Subcutaneous adipose tissue (tissue), 4 donors: Measurements from ENCODE around the gene ATG3. TPM values are rescaled to one million over a fixed set of nuclear protein-coding genes. Genes with fewer than 3 reads are reported as not detected.

Experiments used
- CTCF ChIP-seq: fragments of 450-650 bp; IDR thresholded peaks from one replicate; pipeline ENCODE4 v1.5.1; 2016; ENCODE audit warnings: low read depth, mild to moderate bottlenecking, control low read depth, antibody characterized with exemption, moderate library complexity
- total RNA-seq, 4 donors: library from RNA; depleted of rRNA; stranded (reverse); fragments of >200 nt; gene quantifications; one replicate each; pipeline ENCODE4 v1.1.0, GENCODE V29; 2016

Gene ATG3
- 10 to 100 TPM; 53.9 to 79.3 (median 70.3) TPM for total RNA-seq

- TF ChIP-seq CTCF, result no peak
Measured at GRCh38 chr3:112561734-112562529, at the start of gene ATG3, which contains the start of gene SLC35A5. ATG3 (minus strand) TSS chr3:112561962; CDS start chr3:112561528, 434 bp downstream. SLC35A5 (plus strand) TSS chr3:112562045; CDS start chr3:112563404, 1,359 bp downstream.

- no peak for TF ChIP-seq CTCF
Measured at GRCh38 chr3:112610121-112610520, 48.4 kb upstream of the ATG3 start.

GRCh38 chr3:112607863-112608262, 46.1 kb upstream of the ATG3 start:
- no peak for TF ChIP-seq CTCF

- no peak for TF ChIP-seq CTCF
Measured at GRCh38 chr3:112606098-112606497, 44.3 kb upstream of the ATG3 start.

- TF ChIP-seq CTCF, result no peak
Measured at GRCh38 chr3:112605285-112605684, 43.5 kb upstream of the ATG3 start.

GRCh38 chr3:112604536-112604935, 42.8 kb upstream of the ATG3 start:
- no peak for TF ChIP-seq CTCF

- no peak for TF ChIP-seq CTCF
Measured at GRCh38 chr3:112602217-112602838, 40.6 kb upstream of the ATG3 start.
